Bronchial epithelial cell (primary cell): Measurements from ENCODE around the gene AGAP1. TPM values are rescaled to one million over a fixed set of nuclear protein-coding genes. Genes with fewer than 3 reads are reported as not detected.
A peak's percentile ranks its signal among the peaks of the same experiment; 100 is the strongest.

ENCODE experiments used
- DNase-seq: peaks from one replicate; pipeline ENCODE4 v3.0.0-alpha.2; 2010; ENCODE audit warnings: low read depth
- FAIRE-seq: peaks from 2 replicates; lab custom pipeline; 2011; peaks lifted over from hg19 to GRCh38; lab: Jason Lieb, UNC
- H3K27me3 ChIP-seq: 2 replicates; pipeline ENCODE4 v1.5.1; 2011; ENCODE audit warnings: low read length; ENCODE audit not compliant: control insufficient read depth, insufficient read depth
- H3K36me3 ChIP-seq: 2 replicates; pipeline ENCODE4 v1.5.1; 2011; ENCODE audit warnings: low read length; ENCODE audit not compliant: control insufficient read depth, insufficient read depth
- H3K4me3 ChIP-seq: 2 replicates; pipeline ENCODE4 v1.5.1; 2011; ENCODE audit warnings: mild to moderate bottlenecking, low read depth, low read length, control low read depth
- total RNA-seq: library from RNA; depleted of rRNA; stranded (reverse); fragments of >200 nt; gene quantifications from 2 replicates; pipeline ENCODE4 v1.2.1, GENCODE V29; 2014
- TF ChIP-seq, protein P1 (sequence below): IDR thresholded peaks from 2 replicates; pipeline ENCODE4 v1.5.1; 2011; ENCODE audit warnings: mild to moderate bottlenecking, moderate library complexity, low read length, control low read depth, inconsistent platforms; ENCODE audit not compliant: insufficient read depth, severe bottlenecking

AGAP1 gene
- total RNA-seq, 1 donor from 2014 or later = 22.4 TPM

DNA sequence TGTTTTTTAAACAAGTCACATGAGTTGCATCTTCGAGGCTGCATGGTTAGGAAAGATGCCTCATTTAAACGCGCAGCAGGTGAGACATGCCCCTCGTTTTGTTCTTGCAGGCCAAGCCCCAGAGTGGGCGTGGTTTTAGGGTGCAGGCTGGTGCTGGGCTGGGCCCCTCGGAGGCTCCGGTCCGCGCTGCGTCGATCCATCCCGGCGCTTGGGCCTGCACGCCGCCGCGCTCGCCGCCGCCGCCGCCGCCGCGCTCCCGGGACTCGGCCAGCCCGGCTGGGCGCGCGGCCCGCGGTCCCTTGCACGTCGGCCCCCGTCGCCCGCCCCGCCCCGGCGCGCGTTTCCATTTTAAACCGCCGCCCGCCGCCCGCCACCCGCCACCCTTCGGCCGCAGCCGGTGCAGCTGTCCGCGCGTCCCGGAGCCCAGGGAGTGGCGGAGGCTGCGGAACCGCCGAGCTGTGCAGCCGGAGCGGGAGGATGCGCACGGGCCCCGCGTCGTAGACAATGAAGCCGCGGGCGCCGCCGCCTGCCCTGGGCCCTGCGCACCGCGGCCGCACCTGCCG lies 175.5 kb downstream of the AGAP1 start:
- Histone ChIP-seq H3K27me3 (no peaks in the 10 kb centered on the region), H3K36me3 (no peaks in the 10 kb centered on the region), H3K4me3 (peak overlapping the region; percentile 41)
- no peak for FAIRE-seq
- TF ChIP-seq, protein P1, sequence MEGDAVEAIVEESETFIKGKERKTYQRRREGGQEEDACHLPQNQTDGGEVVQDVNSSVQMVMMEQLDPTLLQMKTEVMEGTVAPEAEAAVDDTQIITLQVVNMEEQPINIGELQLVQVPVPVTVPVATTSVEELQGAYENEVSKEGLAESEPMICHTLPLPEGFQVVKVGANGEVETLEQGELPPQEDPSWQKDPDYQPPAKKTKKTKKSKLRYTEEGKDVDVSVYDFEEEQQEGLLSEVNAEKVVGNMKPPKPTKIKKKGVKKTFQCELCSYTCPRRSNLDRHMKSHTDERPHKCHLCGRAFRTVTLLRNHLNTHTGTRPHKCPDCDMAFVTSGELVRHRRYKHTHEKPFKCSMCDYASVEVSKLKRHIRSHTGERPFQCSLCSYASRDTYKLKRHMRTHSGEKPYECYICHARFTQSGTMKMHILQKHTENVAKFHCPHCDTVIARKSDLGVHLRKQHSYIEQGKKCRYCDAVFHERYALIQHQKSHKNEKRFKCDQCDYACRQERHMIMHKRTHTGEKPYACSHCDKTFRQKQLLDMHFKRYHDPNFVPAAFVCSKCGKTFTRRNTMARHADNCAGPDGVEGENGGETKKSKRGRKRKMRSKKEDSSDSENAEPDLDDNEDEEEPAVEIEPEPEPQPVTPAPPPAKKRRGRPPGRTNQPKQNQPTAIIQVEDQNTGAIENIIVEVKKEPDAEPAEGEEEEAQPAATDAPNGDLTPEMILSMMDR = no peak
- DNase-seq = peak; percentile 56

DNA sequence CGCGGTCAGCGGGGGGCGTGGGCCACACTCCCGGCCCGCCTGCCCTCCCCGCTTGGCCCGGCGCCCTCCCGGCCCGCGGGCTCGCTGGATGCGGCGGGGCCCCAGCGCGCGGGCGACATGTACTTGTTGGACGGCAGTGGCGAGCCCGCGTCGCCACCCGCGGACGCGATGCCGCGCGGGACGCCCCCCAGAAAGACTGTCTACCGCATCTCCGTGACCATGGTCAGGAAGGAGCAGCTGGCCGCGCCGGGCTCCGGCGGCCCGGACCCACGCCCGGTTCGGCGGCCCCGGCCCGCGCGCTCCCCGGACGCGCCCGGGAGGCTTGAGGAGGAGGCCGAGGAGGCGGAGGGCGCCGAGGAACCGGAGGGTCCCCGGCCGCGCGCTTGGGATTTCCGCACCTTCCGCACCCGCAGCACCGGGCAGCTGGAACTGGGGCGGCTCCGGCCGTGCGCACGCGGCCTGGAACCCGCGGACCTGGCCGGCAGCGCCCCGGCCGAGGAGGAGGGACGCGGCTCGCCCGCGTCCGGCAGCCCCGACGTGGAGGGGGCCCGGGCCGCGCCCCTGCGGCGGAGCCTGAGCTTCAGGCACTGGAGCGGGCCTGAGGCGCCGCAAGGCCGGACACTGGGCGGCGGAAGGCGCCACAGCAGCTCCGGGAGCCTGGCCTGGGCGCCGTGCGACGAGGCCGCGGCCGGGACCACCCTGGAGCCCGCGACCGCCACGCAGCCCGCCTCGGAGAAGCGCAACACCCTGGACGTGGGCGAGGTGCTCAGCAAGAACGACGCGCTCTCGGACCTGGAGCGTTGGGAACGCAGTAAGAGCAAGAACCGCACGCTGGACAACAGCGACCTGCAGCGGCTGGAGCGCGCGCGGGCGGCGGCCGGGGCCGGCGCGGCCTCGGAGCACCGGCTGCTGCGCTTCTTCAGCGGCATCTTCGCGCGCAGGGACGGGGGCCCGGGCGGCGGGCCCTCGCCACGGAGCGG lies 176.4 kb downstream of the AGAP1 start:
- DNase-seq (peak; percentile 35), FAIRE-seq (no peak)
- Histone ChIP-seq H3K36me3 (no peaks in the 10 kb centered on the region), H3K27me3 (no peaks in the 10 kb centered on the region), H3K4me3 (peak overlapping the region; percentile 41)
- TF ChIP-seq, protein P1 = peak; percentile 59

DNA sequence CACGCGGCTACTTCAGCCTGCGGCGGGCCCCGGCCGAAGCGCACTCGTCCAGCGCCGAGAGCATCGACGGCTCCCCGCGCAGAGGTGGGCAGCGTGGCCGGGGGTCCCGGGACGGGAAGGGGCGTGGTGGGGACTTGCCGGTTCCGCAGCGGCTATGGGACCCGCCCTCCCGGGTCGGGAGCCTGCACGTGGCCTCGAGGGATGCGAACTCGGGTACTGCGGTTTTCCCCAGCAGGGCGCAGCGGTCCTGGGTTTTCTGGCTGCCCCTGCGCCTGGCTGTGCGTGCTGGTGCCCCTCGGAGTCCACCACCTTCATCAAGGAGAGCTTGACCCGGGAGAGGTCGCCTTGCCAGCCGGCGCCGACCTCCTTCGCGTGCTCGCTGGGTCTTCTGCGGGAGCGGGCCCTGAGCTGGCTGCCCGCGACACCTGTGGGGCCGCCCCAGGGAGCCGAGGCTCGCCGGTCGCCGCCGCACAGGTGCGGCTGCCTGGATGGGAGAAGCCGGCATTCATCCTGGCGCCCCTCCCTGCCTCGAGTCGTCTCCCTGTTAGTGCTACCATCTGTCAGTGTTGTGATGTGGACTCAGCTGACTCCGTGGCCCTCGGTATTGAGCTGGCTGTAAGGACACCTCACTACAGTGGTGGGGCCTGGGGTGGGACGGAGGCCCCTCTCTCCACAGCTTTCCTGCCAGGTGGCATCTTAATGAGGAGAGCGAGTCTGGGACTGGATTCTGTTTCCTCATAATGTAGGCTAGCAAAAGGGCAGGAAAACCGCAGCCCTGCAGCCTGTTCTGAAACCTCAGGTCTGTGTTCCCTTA lies 177.3 kb downstream of the AGAP1 start:
- TF ChIP-seq, protein P1 = no peak
- Histone ChIP-seq H3K27me3 (no peaks in the 10 kb centered on the region), H3K4me3 (peak overlapping the region; percentile 3), H3K36me3 (no peaks in the 10 kb centered on the region)
- FAIRE-seq (no peak), DNase-seq (no peak)

DNA sequence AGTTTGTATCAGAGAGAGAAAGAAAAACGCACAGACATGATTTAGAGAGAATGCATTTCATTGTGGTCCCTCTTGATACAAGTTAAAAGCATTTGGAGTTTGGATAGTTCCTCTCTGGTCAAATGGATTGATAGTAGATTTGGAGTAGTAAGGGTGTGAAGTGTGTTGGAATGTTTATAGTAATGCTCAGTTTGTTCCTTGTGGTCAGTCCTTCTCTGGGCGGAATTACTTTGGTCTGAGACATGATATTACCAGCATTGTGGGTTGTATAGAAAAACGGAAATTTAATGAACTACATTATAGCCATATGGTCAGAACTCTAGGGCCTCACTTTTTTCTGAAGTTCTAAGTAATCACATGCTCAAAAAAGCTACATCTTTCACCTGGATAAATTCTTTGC lies 178.9 kb downstream of the AGAP1 start:
- no peak overlapping the region for H3K4me3 ChIP-seq
- FAIRE-seq = no peak

DNA sequence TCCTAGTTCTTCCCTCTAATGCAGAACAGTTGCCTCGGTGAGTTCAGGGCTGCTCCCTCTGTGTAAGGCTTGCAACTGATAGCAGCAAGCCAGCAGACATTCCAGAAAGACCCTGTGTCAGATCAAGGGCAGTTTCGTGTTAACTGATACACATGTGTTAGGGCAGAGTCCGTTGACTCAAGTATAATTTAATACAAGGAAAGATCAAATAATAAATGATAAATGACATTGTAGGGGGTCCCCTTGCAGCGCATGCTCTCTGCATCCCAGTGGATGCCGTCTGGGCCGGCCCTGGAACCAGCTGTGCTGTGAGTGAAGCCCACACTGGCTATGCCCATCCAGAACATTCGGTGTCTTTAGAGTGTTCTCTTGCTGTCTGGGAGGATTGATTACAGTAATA lies 180.3 kb downstream of the AGAP1 start:
- Histone ChIP-seq H3K4me3 (no peak overlapping the region), H3K27me3 (no peaks in the 10 kb centered on the region), H3K36me3 (no peaks in the 10 kb centered on the region)
- TF ChIP-seq, protein P1 = no peak
- DNase-seq (no peak), FAIRE-seq (no peak)

More for the DNA sequence above, 178.9 kb downstream of the AGAP1 start:
- Histone ChIP-seq H3K27me3 (no peaks in the 10 kb centered on the region), H3K36me3 (no peaks in the 10 kb centered on the region)
- TF ChIP-seq, protein P1 = no peak
- DNase-seq = no peak
